Activated naive CD4-positive, alpha-beta T cell treated with anti-CD3 and anti-CD28 coated beads, Interleukin-2, amount 10 ng/mL, durations not matched to agents 7 days and 5 days (primary cell): ENCODE data around the gene TBC1D22A.
"Not testable (repeated sequence)": the region's sequence is repeated elsewhere in the genome, so short reads cannot be mapped to it uniquely, and the experiment has no call there.

ENCODE experiments used
- CTCF ChIA-PET: fragments of 350-600 bp; sonication (Branson Sonifier 250); formaldehyde crosslinking; loops from one replicate; lab custom pipeline; 2021; ENCODE audit warnings: antibody characterized with exemption; lab: Charles Lee
- DNase-seq: peaks from one replicate; pipeline ENCODE4 v3.0.0-alpha.2; 2020
- H3K27ac Mint-ChIP-seq: one replicate; pipeline ENCODE4 v1.8.0; 2021; ENCODE audit warnings: mild to moderate bottlenecking, moderate library complexity, mixed read lengths
- H3K27me3 Mint-ChIP-seq: one replicate; pipeline ENCODE4 v1.8.0; 2021; ENCODE audit warnings: mild to moderate bottlenecking, mixed read lengths
- H3K36me3 Mint-ChIP-seq: one replicate; pipeline ENCODE4 v1.8.0; 2021; ENCODE audit warnings: mixed read lengths
- H3K4me1 Mint-ChIP-seq: one replicate; pipeline ENCODE4 v1.8.0; 2021; ENCODE audit warnings: mixed read lengths
- H3K4me3 Mint-ChIP-seq: one replicate; pipeline ENCODE4 v1.8.0; 2021; ENCODE audit warnings: mild to moderate bottlenecking, moderate library complexity, mixed read lengths
- H3K9me3 Mint-ChIP-seq: one replicate; pipeline ENCODE4 v1.8.0; 2021; ENCODE audit warnings: mixed read lengths

The TBC1D22A gene

GRCh38 chr22:47167056-47167455 lies 404.6 kb downstream of the TBC1D22A start:
- H3K9me3 Mint-ChIP-seq, result no peaks in the 10 kb centered on the region
- no peaks in the 10 kb centered on the region for H3K27me3 Mint-ChIP-seq
- H3K4me1 Mint-ChIP-seq, result no peaks in the 10 kb centered on the region
- CTCF ChIA-PET, result no interaction called here
- peak; percentile 8 for DNase-seq
- peaks cover 4% of the 10 kb centered on the region for H3K36me3 Mint-ChIP-seq
- H3K4me3 Mint-ChIP-seq, result no peak overlapping the region
- no peak overlapping the region for H3K27ac Mint-ChIP-seq

GRCh38 chr22:47167921-47168320 lies 405.5 kb downstream of the TBC1D22A start:
- H3K9me3 Mint-ChIP-seq, H3K4me1 Mint-ChIP-seq, CTCF ChIA-PET, H3K36me3 Mint-ChIP-seq, H3K27me3 Mint-ChIP-seq, DNase-seq, H3K4me3 Mint-ChIP-seq, H3K27ac Mint-ChIP-seq: not testable (repeated sequence)

- CTCF ChIA-PET, result no interaction called here
- no peaks in the 10 kb centered on the region for H3K27me3 Mint-ChIP-seq
- H3K4me3 Mint-ChIP-seq, result no peak overlapping the region
- peaks cover 4% of the 10 kb centered on the region for H3K36me3 Mint-ChIP-seq
- no peak overlapping the region for H3K27ac Mint-ChIP-seq
- H3K9me3 Mint-ChIP-seq, result no peaks in the 10 kb centered on the region
- peak; percentile 1 for DNase-seq
- H3K4me1 Mint-ChIP-seq, result no peaks in the 10 kb centered on the region
Observed at GRCh38 chr22:47168441-47168840, 406.0 kb downstream of the TBC1D22A start.

DNA sequence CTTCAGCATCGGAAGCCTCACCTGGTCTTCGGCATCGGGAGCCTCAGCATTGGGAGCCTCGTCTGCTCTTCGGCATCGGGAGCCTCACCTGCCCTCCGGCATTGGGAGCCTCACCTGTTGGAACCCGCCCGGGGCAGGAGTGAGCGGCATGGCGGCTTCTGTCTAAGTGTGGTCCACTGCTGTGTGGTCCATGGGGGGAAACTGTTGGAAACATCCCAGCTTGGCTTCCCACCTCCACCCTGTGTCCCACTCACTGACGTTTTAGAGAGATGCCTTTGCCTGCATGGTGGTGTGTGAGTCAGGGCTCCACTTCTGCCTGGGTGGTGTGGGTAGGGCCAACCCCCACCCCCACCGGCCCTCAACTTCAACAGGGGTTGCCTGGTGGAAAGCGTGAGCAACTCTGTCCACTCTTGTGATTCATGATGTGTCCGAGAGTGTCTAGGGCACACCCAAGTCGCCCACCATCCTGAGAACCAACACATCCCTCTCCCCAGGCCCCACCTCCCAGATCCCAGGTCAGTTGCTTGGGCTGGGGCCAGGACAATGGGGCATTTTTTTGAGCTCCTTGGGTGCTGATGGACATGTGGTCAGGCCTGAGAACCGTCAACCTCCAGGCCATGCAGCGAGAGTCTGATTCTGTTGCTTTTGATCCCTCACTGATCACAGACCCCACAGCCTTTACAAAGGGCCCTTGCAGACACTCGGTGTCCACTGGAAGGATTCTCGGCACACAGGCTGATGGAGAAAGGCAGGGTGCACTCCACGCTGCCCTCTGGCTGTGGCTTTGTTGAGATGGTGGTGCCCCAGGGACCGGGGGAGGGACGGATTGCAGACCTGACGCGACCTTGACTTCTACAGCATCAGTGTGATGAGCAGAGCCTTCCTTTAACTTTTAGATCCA lies 406.7 kb downstream of the TBC1D22A start:
- Mint-ChIP-seq H3K4me3 (no peak overlapping the region), H3K36me3 (peaks cover 8% of the 10 kb centered on the region), H3K4me1 (no peaks in the 10 kb centered on the region), H3K27ac (no peak overlapping the region), H3K27me3 (no peaks in the 10 kb centered on the region), H3K9me3 (no peaks in the 10 kb centered on the region)
- DNase-seq, result peak; percentile 19
- CTCF ChIA-PET, result no interaction called here

GRCh38 chr22:47169801-47170140 lies 407.3 kb downstream of the TBC1D22A start:
- DNase-seq, result peak; percentile 9
- Mint-ChIP-seq H3K36me3 (peaks cover 8% of the 10 kb centered on the region), H3K4me3 (no peak overlapping the region), H3K9me3 (no peaks in the 10 kb centered on the region), H3K4me1 (no peaks in the 10 kb centered on the region), H3K27ac (no peak overlapping the region), H3K27me3 (no peaks in the 10 kb centered on the region)
- CTCF ChIA-PET, result no interaction called here

GRCh38 chr22:47170511-47171440 lies 408.3 kb downstream of the TBC1D22A start:
- H3K27ac Mint-ChIP-seq, H3K27me3 Mint-ChIP-seq, H3K4me3 Mint-ChIP-seq, H3K4me1 Mint-ChIP-seq, H3K9me3 Mint-ChIP-seq: not testable (repeated sequence)
- CTCF ChIA-PET, result interaction anchor here (0.9 kb wide), 1 partner anchor 11 kb away, joined by 3 read pairs; no protein-coding TSS in a partner anchor
- peaks cover 13% of the 10 kb centered on the region for H3K36me3 Mint-ChIP-seq
- DNase-seq, result peak; percentile 5

GRCh38 chr22:47171441-47172221 lies 409.2 kb downstream of the TBC1D22A start:
- H3K36me3 Mint-ChIP-seq, result peaks cover 13% of the 10 kb centered on the region
- H3K9me3 Mint-ChIP-seq, result peaks cover 6% of the 10 kb centered on the region
- H3K4me1 Mint-ChIP-seq, result no peaks in the 10 kb centered on the region
- no peak overlapping the region for H3K27ac Mint-ChIP-seq
- CTCF ChIA-PET, result interaction anchor here (0.9 kb wide), 1 partner anchor 10 kb away, joined by 3 read pairs; no protein-coding TSS in a partner anchor
- no peaks in the 10 kb centered on the region for H3K27me3 Mint-ChIP-seq
- H3K4me3 Mint-ChIP-seq, result no peak overlapping the region
- DNase-seq, result peak; percentile 16

GRCh38 chr22:47172771-47173534 lies 410.5 kb downstream of the TBC1D22A start:
- Mint-ChIP-seq H3K27ac (no peak overlapping the region), H3K4me1 (no peaks in the 10 kb centered on the region), H3K4me3 (no peak overlapping the region), H3K9me3 (peaks cover 10% of the 10 kb centered on the region), H3K36me3 (peaks cover 13% of the 10 kb centered on the region), H3K27me3 (no peaks in the 10 kb centered on the region)
- CTCF ChIA-PET, result no interaction called here
- no peak for DNase-seq

- no peak overlapping the region for H3K4me3 Mint-ChIP-seq
- CTCF ChIA-PET, result no interaction called here
- H3K9me3 Mint-ChIP-seq, result peaks cover 10% of the 10 kb centered on the region
- H3K36me3 Mint-ChIP-seq, result peaks cover 13% of the 10 kb centered on the region
- DNase-seq, result no peak
- H3K4me1 Mint-ChIP-seq, result no peaks in the 10 kb centered on the region
- H3K27ac Mint-ChIP-seq, result no peak overlapping the region
- no peaks in the 10 kb centered on the region for H3K27me3 Mint-ChIP-seq
Observed at GRCh38 chr22:47173535-47174021, 411.1 kb downstream of the TBC1D22A start.

- CTCF ChIA-PET, result no interaction called here
Observed at GRCh38 chr22:47174096-47174495, 411.6 kb downstream of the TBC1D22A start.

GRCh38 chr22:47174671-47175112 lies 412.2 kb downstream of the TBC1D22A start:
- peaks cover 10% of the 10 kb centered on the region for H3K9me3 Mint-ChIP-seq
- H3K27ac Mint-ChIP-seq, result no peak overlapping the region
- DNase-seq, result no peak
- H3K27me3 Mint-ChIP-seq, result no peaks in the 10 kb centered on the region
- no peak overlapping the region for H3K4me3 Mint-ChIP-seq
- no peaks in the 10 kb centered on the region for H3K4me1 Mint-ChIP-seq
- H3K36me3 Mint-ChIP-seq, result peaks cover 13% of the 10 kb centered on the region
- CTCF ChIA-PET, result no interaction called here

More at GRCh38 chr22:47174096-47174495, 411.6 kb downstream of the TBC1D22A start:
- H3K4me1 Mint-ChIP-seq, result no peaks in the 10 kb centered on the region
- H3K36me3 Mint-ChIP-seq, result peaks cover 13% of the 10 kb centered on the region
- no peaks in the 10 kb centered on the region for H3K27me3 Mint-ChIP-seq
- DNase-seq, result no peak
- H3K9me3 Mint-ChIP-seq, result peaks cover 10% of the 10 kb centered on the region
- H3K27ac Mint-ChIP-seq, result no peak overlapping the region
- H3K4me3 Mint-ChIP-seq, result no peak overlapping the region

DNA sequence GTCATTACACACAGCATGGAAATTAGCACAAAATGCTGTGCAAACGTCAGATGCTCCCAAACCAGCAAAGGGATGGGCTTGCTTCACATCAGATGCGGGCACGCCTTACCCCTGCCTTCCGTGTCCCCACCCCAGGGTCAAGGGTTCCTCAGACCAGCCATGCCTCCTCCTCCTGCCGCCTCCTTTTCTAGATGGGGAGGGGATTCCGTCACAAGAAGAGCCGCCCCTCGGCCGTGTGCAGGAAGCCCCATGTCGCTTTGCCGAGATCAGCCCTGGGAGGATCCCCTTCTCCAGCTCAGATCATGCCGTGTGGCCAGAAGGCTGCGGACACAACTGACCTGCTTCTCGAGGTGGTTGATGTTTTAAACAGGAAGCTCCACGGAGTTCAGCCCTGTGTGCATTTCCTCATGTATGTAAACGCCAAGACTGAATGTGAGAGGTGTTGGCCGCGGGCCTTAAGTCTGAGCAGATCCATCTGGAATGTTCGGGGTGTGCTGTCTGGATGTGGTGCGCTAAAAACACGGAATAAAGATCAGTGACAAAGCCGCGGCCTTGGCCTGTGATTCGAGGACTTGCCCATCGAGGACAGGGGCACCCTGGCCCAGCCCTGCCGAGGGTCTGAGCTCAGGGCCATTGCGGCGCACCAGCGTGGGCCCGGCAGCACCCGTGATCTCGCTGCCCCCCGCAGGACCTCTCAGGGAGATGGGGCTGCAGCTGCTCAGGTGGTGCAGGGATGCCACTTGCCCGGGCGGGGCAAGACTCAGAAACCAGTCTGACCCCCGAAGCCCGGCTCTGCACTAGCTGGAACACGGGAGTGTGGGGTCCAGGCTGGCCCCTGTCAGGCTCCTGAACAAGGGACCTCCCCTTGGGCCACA lies 412.9 kb downstream of the TBC1D22A start:
- Mint-ChIP-seq H3K4me3 (no peak overlapping the region), H3K4me1 (no peaks in the 10 kb centered on the region)
- peak; percentile 4 for DNase-seq

More for the DNA sequence above, 412.9 kb downstream of the TBC1D22A start:
- Mint-ChIP-seq H3K36me3 (peaks cover 10% of the 10 kb centered on the region), H3K27ac (no peak overlapping the region), H3K27me3 (no peaks in the 10 kb centered on the region), H3K9me3 (peaks cover 10% of the 10 kb centered on the region)
- CTCF ChIA-PET, result no interaction called here
